ENCODE measurements around the gene MUS81.

GRCh38 chr11:65891219-65892136 is 31.2 kb downstream of the MUS81 start:
- TF ChIP-seq GATA2 (IDR thresholded peaks at IDR 0.05; ENCODE audit: low read depth, low read length) (no peak), GATA3 (IDR thresholded peaks at IDR 0.05; ENCODE audit: low read depth, low read length) (no peak)

Measured in SH-SY5Y (cell line).